Activated CD4-positive, alpha-beta T cell treated with anti-CD3 and anti-CD28 coated beads for 4 hours (primary cell): ENCODE results near the gene SLX4IP.

Experiments used
- DNase-seq, 2 donors: peaks; one replicate each; pipeline ENCODE4 v3.0.0-alpha.2; 2020

The SLX4IP gene

GRCh38 chr20:10467681-10468339, 32.7 kb downstream of the SLX4IP start:
- no peak for DNase-seq

- no peak for DNase-seq
Measured at GRCh38 chr20:10468340-10468845, 33.3 kb downstream of the SLX4IP start.

- DNase-seq = no peak
Measured at GRCh38 chr20:10469056-10469455, 34.0 kb downstream of the SLX4IP start.

GRCh38 chr20:10469599-10469998, 34.5 kb downstream of the SLX4IP start:
- DNase-seq = no peak

GRCh38 chr20:10470276-10470675, 35.2 kb downstream of the SLX4IP start:
- no peak for DNase-seq

- DNase-seq = no peak
Measured at GRCh38 chr20:10472871-10473270, 37.8 kb downstream of the SLX4IP start.

- DNase-seq = no peak
Measured at GRCh38 chr20:10474606-10475184, 39.6 kb downstream of the SLX4IP start.

- DNase-seq = no peak
Measured at GRCh38 chr20:10475225-10475624, 40.1 kb downstream of the SLX4IP start.

GRCh38 chr20:10476319-10476724, 41.2 kb downstream of the SLX4IP start:
- DNase-seq = no peak

GRCh38 chr20:10478205-10478604, 43.1 kb downstream of the SLX4IP start:
- no peak for DNase-seq

GRCh38 chr20:10478930-10479329, 43.8 kb downstream of the SLX4IP start:
- no peak for DNase-seq

- no peak for DNase-seq
Measured at GRCh38 chr20:10481676-10482075, 46.6 kb downstream of the SLX4IP start.

- no peak for DNase-seq
Measured at GRCh38 chr20:10483691-10484090, 48.6 kb downstream of the SLX4IP start.

- DNase-seq = no peak
Measured at GRCh38 chr20:10487142-10488136, 52.3 kb downstream of the SLX4IP start.

- no peak for DNase-seq
Measured at GRCh38 chr20:10488534-10488933, 53.4 kb downstream of the SLX4IP start.

- DNase-seq = no peak
Measured at GRCh38 chr20:10489853-10490252, 54.7 kb downstream of the SLX4IP start.

GRCh38 chr20:10490257-10490656, 55.2 kb downstream of the SLX4IP start:
- DNase-seq = no peak

GRCh38 chr20:10490706-10491105, 55.6 kb downstream of the SLX4IP start:
- no peak for DNase-seq

- DNase-seq = no peak
Measured at GRCh38 chr20:10492065-10492464, 57.0 kb downstream of the SLX4IP start.

GRCh38 chr20:10492844-10493243, 57.7 kb downstream of the SLX4IP start:
- no peak for DNase-seq

GRCh38 chr20:10495173-10495572, 60.1 kb downstream of the SLX4IP start:
- DNase-seq = no peak

- DNase-seq = no peak
Measured at GRCh38 chr20:10496465-10496864, 61.4 kb downstream of the SLX4IP start.

- DNase-seq = no peak
Measured at GRCh38 chr20:10497283-10497682, 62.2 kb downstream of the SLX4IP start.

GRCh38 chr20:10497791-10498190, 62.7 kb downstream of the SLX4IP start:
- no peak for DNase-seq
